Adrenal gland (tissue), 12 donors: ENCODE measurements around the gene TNS2. TPM values are rescaled to one million over a fixed set of nuclear protein-coding genes. Genes with fewer than 3 reads are reported as not detected.

ENCODE experiments used
- DNase-seq, 7 donors: peaks; one replicate each; pipeline ENCODE4 v3.0.0-alpha.2; 2019 to 2020
- H3K27ac ChIP-seq, 5 donors: fragments of 200-600 bp; sonication (generic) in 4 of 5; 1 replicate in 3 of 5; 2 replicates in 2 of 5; pipeline versions ENCODE4 v1.5.1 to v1.8.0; 2016 to 2020; ENCODE audit warnings: mild to moderate bottlenecking in 1 of 5
- H3K27me3 ChIP-seq: fragments of 200-600 bp; 2 replicates; pipeline ENCODE4 v1.8.0; 2021
- H3K36me3 ChIP-seq, 2 donors: fragments of 200-600 bp; replicated peaks in 1 of 2; 1 replicate in 1 of 2; 2 replicates in 1 of 2; pipeline versions ENCODE4 v1.5.1 to v1.8.0; 2018 to 2022
- H3K4me1 ChIP-seq, 2 donors: fragments of 200-600 bp; replicated peaks in 1 of 2; 1 replicate in 1 of 2; 2 replicates in 1 of 2; pipeline versions ENCODE4 v1.5.1 to v1.8.0; 2018 to 2021
- H3K4me3 ChIP-seq, 4 donors: fragments of 200-600 bp; sonication (generic) in 3 of 4; one replicate each; pipeline ENCODE4 v1.5.1; 2016 to 2018
- H3K9me3 ChIP-seq, 3 donors: fragments of 200-600 bp; sonication (generic) in 1 of 3; replicated peaks in 1 of 3; 1 replicate in 2 of 3; 2 replicates in 1 of 3; pipeline versions ENCODE4 v1.5.1 to v1.8.0; 2016 to 2021
- CTCF ChIP-seq, 6 experiments: fragments of 450-650 bp in 4 of 6; fragments of 200-600 bp in 2 of 6; sonication (generic) in 1 of 6; IDR thresholded peaks; 1 replicate in 5 of 6; 2 replicates in 1 of 6; pipeline versions ENCODE4 v1.5.1 to v1.8.0; 2016 to 2021; ENCODE audit warnings: antibody characterized with exemption in 6 of 6, mild to moderate bottlenecking in 2 of 6, moderate library complexity in 1 of 6
- POLR2A ChIP-seq, 2 donors: fragments of 450-650 bp; IDR thresholded peaks; one replicate each; pipeline ENCODE4 v1.6.1; 2017; ENCODE audit warnings: antibody characterized with exemption in 2 of 2, mild to moderate bottlenecking in 2 of 2, moderate library complexity in 1 of 2
- WGBS, 4 donors: extraction: QIAGEN DNeasy Blood & Tissue Kit in 2 of 4; methylation state at CpG; one replicate each; pipeline versions ENCODE4 v1.1.5 to v1.1.7; 2013 to 2017; 5-methylcytosine and 5-hydroxymethylcytosine counted together
- intact Hi-C, 2 donors: fragments of 100-400 bp; cut with DNase I; formaldehyde crosslinking; loops; one replicate each; pipeline versions ENCODE4 v1.14.1 to v1.15.0; 2022 to 2023
- polyA plus RNA-seq, 3 donors: library from polyadenylated mRNA; stranded (reverse); fragments of 200-250 nt in 2 of 3; fragments of 350-450 nt in 1 of 3; fragmentation: Illumina TruSeq in 1 of 3; extraction: RNeasy Lipid Tissue Mini Kit (QIAGEN cat#74804) in 1 of 3; gene quantifications; one replicate each; pipeline ENCODE4 v1.2.3, GENCODE V29; 2013 to 2014
- total RNA-seq, 9 donors: library from RNA; depleted of rRNA in 4 of 9; stranded (reverse); fragments of >200 nt in 4 of 9; fragments of 120-200 nt in 1 of 9; fragmentation: NEBNext Ultra II Directional in 1 of 9; extraction: Animal tissue kit (Norgen Biotek cat#: 25700) in 1 of 9; gene quantifications; one replicate each; pipeline versions ENCODE4 v1.1.0 to v1.2.4, GENCODE V29; 2013 to 2023
- donor health status: healthy with polysubstance abuse.
- donor health status: Bipolar disorder and iron deficiency.
- donor health status: DM: yes; HTN: yes; CAD: no.
- donor health status: DM: no; HTN: no; CAD: no.
- donor health status: DM: no; HTN: no; CAD: no.
- donor health status: DM: yes; HTN: yes; CAD: no.

Gene TNS2
- total and polyA plus RNA-seq, 12 donors, result 21.8 to 1,019 (median 175) TPM

GRCh38 chr12:53098354-53098981 is 48.6 kb downstream of the TNS2 start:
- TF ChIP-seq CTCF (IDR thresholded peaks at IDR 0.05) (no peak), POLR2A (IDR thresholded peaks at IDR 0.05) (no peak)
- H3K4me1 ChIP-seq, result peaks cover 0 to 33% of the 10 kb centered on the region in 2 donors
- H3K4me3 ChIP-seq, result peak overlapping the region in 1 of 4 donors; percentile 64
- peak overlapping the region in 4 of 5 donors; percentile 33 to 93 (median 66) for H3K27ac ChIP-seq
- no peaks in the 10 kb centered on the region for H3K27me3 ChIP-seq
- DNase-seq, result peak in 1 of 7 donors; percentile 52
- WGBS, 4 donors, result 41 to 58% (median 50%) methylated on average over 13 of the region's 13 CpGs
- no peaks in the 10 kb centered on the region for H3K9me3 ChIP-seq
- no peaks in the 10 kb centered on the region for H3K36me3 ChIP-seq
- intact Hi-C loops, result loop anchor here (2.0 kb wide), 1 partner anchor 32 kb away; no protein-coding TSS in a partner anchor

- Histone ChIP-seq H3K27me3 (no peaks in the 10 kb centered on the region), H3K27ac (peak overlapping the region in 4 of 5 donors; percentile 33 to 93 (median 66)), H3K9me3 (no peaks in the 10 kb centered on the region), H3K36me3 (no peaks in the 10 kb centered on the region), H3K4me1 (peaks cover 0 to 33% of the 10 kb centered on the region in 2 donors), H3K4me3 (peak overlapping the region in 1 of 4 donors; percentile 64)
- TF ChIP-seq CTCF (IDR thresholded peaks at IDR 0.05) (peak; percentile 93 to 99 (median 98)), POLR2A (IDR thresholded peaks at IDR 0.05) (no peak)
- intact Hi-C loops, result loop anchor here (2.0 kb wide), 1 partner anchor 32 kb away; no protein-coding TSS in a partner anchor
- WGBS, 4 donors, result 21 to 28% (median 22%) methylated on average over 6 of the region's 6 CpGs
- peak; percentile 87 to 96 (median 92) for DNase-seq
Measured at GRCh38 chr12:53099071-53099882, 49.4 kb downstream of the TNS2 start.

- Histone ChIP-seq H3K27me3 (no peaks in the 10 kb centered on the region), H3K4me3 (no peak overlapping the region), H3K9me3 (no peaks in the 10 kb centered on the region), H3K27ac (no peak overlapping the region), H3K36me3 (no peaks in the 10 kb centered on the region), H3K4me1 (peaks cover 0 to 33% of the 10 kb centered on the region in 2 donors)
- no peak for TF ChIP-seq POLR2A (IDR thresholded peaks at IDR 0.05)
- no peak for TF ChIP-seq CTCF (IDR thresholded peaks at IDR 0.05)
- WGBS, 4 donors, result 80 to 95% (median 83%) methylated on average over 12 to 13 of the region's 13 CpGs
- intact Hi-C loops, result no loop called here
- peak in 1 of 7 donors; percentile 51 for DNase-seq
Measured at GRCh38 chr12:53100466-53101151, 50.7 kb downstream of the TNS2 start.

GRCh38 chr12:53101266-53101665 is 51.4 kb downstream of the TNS2 start:
- intact Hi-C loops, result no loop called here

More at GRCh38 chr12:53101266-53101665, 51.4 kb downstream of the TNS2 start:
- 80 to 89% (median 82%) methylated on average over 6 to 7 of the region's 7 CpGs for WGBS, 4 donors
- peak in 1 of 7 donors; percentile 31 for DNase-seq
- H3K36me3 ChIP-seq, result no peaks in the 10 kb centered on the region
- H3K27me3 ChIP-seq, result no peaks in the 10 kb centered on the region
- TF ChIP-seq CTCF (IDR thresholded peaks at IDR 0.05) (no peak), POLR2A (IDR thresholded peaks at IDR 0.05) (no peak)
- peaks cover 0 to 33% of the 10 kb centered on the region in 2 donors for H3K4me1 ChIP-seq
- H3K4me3 ChIP-seq, result no peak overlapping the region
- no peak overlapping the region for H3K27ac ChIP-seq
- H3K9me3 ChIP-seq, result no peaks in the 10 kb centered on the region
